ENCODE data around the gene PRODH2.

DNA sequence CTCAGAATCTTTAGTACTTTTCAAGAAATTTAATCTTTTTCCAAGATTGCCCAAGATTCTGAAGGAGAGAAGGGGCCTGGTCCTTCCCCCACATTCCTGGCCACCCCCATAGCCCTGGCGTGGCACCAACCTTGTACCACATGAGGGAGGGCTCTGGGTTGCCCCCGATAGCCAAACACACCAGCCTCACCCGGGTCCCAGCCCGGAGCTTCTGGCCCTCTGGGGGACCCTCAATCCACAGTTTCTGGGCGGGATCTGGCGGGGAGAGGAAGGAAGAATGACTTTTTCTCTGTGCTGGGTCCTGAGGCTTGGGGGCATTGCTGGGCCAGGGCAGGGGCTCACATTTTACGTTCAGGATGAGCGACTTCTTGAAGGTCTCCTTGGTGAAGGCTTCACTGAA is 35.3 kb upstream of the PRODH2 start:
- TF ChIP-seq, protein P1, sequence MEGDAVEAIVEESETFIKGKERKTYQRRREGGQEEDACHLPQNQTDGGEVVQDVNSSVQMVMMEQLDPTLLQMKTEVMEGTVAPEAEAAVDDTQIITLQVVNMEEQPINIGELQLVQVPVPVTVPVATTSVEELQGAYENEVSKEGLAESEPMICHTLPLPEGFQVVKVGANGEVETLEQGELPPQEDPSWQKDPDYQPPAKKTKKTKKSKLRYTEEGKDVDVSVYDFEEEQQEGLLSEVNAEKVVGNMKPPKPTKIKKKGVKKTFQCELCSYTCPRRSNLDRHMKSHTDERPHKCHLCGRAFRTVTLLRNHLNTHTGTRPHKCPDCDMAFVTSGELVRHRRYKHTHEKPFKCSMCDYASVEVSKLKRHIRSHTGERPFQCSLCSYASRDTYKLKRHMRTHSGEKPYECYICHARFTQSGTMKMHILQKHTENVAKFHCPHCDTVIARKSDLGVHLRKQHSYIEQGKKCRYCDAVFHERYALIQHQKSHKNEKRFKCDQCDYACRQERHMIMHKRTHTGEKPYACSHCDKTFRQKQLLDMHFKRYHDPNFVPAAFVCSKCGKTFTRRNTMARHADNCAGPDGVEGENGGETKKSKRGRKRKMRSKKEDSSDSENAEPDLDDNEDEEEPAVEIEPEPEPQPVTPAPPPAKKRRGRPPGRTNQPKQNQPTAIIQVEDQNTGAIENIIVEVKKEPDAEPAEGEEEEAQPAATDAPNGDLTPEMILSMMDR (IDR thresholded peaks at IDR 0.05): no peak
- no peak for TF ChIP-seq POLR2A (IDR thresholded peaks at IDR 0.05)

All from testis (tissue), 2 donors.